C4-2B (cell line): ENCODE data around the gene ZP2.
"Not testable (repeated sequence)": the region's sequence is repeated elsewhere in the genome, so short reads cannot be mapped to it uniquely, and the experiment has no call there.

Experiments
- H3K27ac ChIP-seq: fragments of 450-650 bp; 2 replicates; pipeline ENCODE4 v1.5.1; 2017
- CTCF ChIP-seq: fragments of 450-650 bp; conservative IDR thresholded peaks from 2 replicates; pipeline ENCODE4 v1.5.1; 2017; ENCODE audit warnings: mild to moderate bottlenecking
- ZFX ChIP-seq: fragments of 450-650 bp; IDR thresholded peaks from 2 replicates; pipeline ENCODE4 v1.6.1; 2017

Gene ZP2

GRCh38 chr16:21156767-21157467 lies 54.5 kb downstream of the ZP2 start:
- H3K27ac ChIP-seq: no peak overlapping the region
- peak; percentile 85 for TF ChIP-seq CTCF
- TF ChIP-seq ZFX: no peak

- H3K27ac ChIP-seq: not testable (repeated sequence)
These were observed 55.4 kb downstream of the ZP2 start for GRCh38 chr16:21156011-21156410.

- not testable (repeated sequence) for H3K27ac ChIP-seq
These were observed 58.1 kb downstream of the ZP2 start for GRCh38 chr16:21153124-21153729.

GRCh38 chr16:21152160-21153030 lies 59.0 kb downstream of the ZP2 start:
- not testable (repeated sequence) for H3K27ac ChIP-seq

- no peak within 1 kb of the TSS for H3K27ac ChIP-seq
- TF ChIP-seq ZFX (no peak), CTCF (no peak)
These were observed 60.9 kb downstream of the ZP2 start, which contains the start of gene DNAH3 for GRCh38 chr16:21150375-21151001. TSS of gene DNAH3 (minus strand) at chr16:21150846. CDS start at chr16:21150319, 527 bp downstream.
